Parathyroid adenoma (tissue), 2 donors: Measurements from ENCODE around the gene NIP7.

ENCODE experiments used
- H2AFZ ChIP-seq: fragments of 300-600 bp; sonication (generic); one replicate; pipeline ENCODE4 v1.7.0; 2017; ENCODE audit warnings: antibody characterized with exemption, mild to moderate bottlenecking
- H3K27ac ChIP-seq: fragments of 300-600 bp; sonication (generic); one replicate; pipeline ENCODE4 v1.7.0; 2017
- H3K27me3 ChIP-seq: fragments of 300-600 bp; sonication (generic); one replicate; pipeline ENCODE4 v1.7.0; 2017; ENCODE audit warnings: low read length; ENCODE audit not compliant: control insufficient read depth, insufficient read depth
- H3K36me3 ChIP-seq: fragments of 300-600 bp; sonication (generic); one replicate; pipeline ENCODE4 v1.7.0; 2017; ENCODE audit warnings: low read length; ENCODE audit not compliant: control insufficient read depth, insufficient read depth
- H3K4me1 ChIP-seq: fragments of 300-600 bp; sonication (generic); one replicate; pipeline ENCODE4 v1.7.0; 2017; ENCODE audit warnings: control low read depth
- H3K4me2 ChIP-seq: fragments of 300-600 bp; sonication (generic); one replicate; pipeline ENCODE4 v1.7.0; 2017; ENCODE audit warnings: low read length
- H3K4me3 ChIP-seq: fragments of 300-600 bp; sonication (generic); one replicate; pipeline ENCODE4 v1.7.0; 2017; ENCODE audit warnings: low read depth, low read length
- H3K79me2 ChIP-seq: fragments of 300-600 bp; sonication (generic); one replicate; pipeline ENCODE4 v1.7.0; 2017; ENCODE audit warnings: control low read depth
- H3K9ac ChIP-seq: fragments of 300-600 bp; sonication (generic); one replicate; pipeline ENCODE4 v1.7.0; 2017; ENCODE audit warnings: mild to moderate bottlenecking
- H3K9me3 ChIP-seq: fragments of 300-600 bp; sonication (generic); one replicate; pipeline ENCODE4 v1.7.0; 2017; ENCODE audit warnings: low read length; ENCODE audit not compliant: control insufficient read depth
- TF ChIP-seq, protein P1 (sequence below): fragments of 300-600 bp; sonication (generic); IDR thresholded peaks from one replicate; pipeline ENCODE4 v1.7.0; 2017; ENCODE audit warnings: antibody characterized with exemption, mild to moderate bottlenecking
- donor health status: primary hyperparathyroidism.

Gene NIP7

DNA sequence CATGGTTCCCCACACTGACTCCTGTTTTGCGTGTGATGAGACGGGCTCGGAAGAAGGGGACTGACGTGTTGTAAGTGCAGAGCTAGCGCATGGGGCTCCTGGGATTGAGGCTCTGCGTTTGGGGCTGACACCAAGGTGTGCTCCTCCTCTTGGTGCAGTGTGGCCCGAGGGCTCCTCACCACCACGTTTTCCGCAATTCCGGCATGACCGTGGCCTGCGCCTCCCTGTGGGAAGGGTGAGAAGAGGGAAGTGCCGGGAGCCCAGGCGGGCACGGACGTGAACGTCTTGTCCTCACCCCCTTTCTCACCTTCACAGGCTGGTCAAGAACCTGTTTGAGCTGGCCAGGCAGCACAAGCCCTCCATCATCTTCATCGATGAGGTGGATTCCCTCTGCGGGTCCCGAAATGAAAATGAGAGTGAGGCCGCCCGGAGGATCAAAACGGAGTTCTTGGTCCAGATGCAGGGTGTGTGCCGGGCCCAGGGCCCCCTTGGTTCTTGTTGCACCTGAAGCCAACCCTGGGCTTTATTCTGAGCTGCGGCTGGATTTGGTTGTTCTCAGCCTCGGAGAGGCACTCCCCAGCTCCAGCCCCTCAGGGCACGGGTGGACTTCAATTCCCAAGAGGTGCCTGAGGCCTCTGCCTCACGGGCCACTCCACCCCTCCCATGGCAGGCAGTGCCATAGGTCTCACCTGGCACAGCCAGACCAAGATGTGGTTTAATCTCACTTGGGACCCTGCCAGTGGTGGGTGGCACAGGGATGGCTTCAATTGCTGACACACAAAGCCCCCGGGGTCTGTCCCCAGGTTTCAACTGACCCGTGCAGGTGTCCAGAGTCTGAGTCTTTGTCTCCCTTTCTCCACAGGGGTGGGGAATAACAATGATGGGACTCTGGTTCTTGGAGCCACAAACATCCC, 19.5 kb upstream of the NIP7 start:
- H3K27ac ChIP-seq: no peak overlapping the region
- H3K4me2 ChIP-seq: no peak overlapping the region
- H3K4me1 ChIP-seq: peaks cover 3% of the 10 kb centered on the region
- no peaks in the 10 kb centered on the region for H3K27me3 ChIP-seq
- no peak overlapping the region for H2AFZ ChIP-seq
- H3K79me2 ChIP-seq: peaks cover 40% of the 10 kb centered on the region
- no peaks in the 10 kb centered on the region for H3K9me3 ChIP-seq
- H3K36me3 ChIP-seq: no peaks in the 10 kb centered on the region
- TF ChIP-seq, protein P1, sequence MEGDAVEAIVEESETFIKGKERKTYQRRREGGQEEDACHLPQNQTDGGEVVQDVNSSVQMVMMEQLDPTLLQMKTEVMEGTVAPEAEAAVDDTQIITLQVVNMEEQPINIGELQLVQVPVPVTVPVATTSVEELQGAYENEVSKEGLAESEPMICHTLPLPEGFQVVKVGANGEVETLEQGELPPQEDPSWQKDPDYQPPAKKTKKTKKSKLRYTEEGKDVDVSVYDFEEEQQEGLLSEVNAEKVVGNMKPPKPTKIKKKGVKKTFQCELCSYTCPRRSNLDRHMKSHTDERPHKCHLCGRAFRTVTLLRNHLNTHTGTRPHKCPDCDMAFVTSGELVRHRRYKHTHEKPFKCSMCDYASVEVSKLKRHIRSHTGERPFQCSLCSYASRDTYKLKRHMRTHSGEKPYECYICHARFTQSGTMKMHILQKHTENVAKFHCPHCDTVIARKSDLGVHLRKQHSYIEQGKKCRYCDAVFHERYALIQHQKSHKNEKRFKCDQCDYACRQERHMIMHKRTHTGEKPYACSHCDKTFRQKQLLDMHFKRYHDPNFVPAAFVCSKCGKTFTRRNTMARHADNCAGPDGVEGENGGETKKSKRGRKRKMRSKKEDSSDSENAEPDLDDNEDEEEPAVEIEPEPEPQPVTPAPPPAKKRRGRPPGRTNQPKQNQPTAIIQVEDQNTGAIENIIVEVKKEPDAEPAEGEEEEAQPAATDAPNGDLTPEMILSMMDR: no peak
- H3K9ac ChIP-seq: no peak overlapping the region
- no peak overlapping the region for H3K4me3 ChIP-seq

- Histone ChIP-seq H3K4me1 (peaks cover 5% of the 10 kb centered on the region), H2AFZ (no peak overlapping the region), H3K9me3 (no peaks in the 10 kb centered on the region), H3K27ac (no peak overlapping the region), H3K79me2 (peaks cover 34% of the 10 kb centered on the region), H3K4me3 (no peak overlapping the region), H3K36me3 (no peaks in the 10 kb centered on the region), H3K9ac (no peak overlapping the region), H3K27me3 (no peaks in the 10 kb centered on the region), H3K4me2 (no peak overlapping the region)
- TF ChIP-seq, protein P1: no peak
These were observed 18.9 kb upstream of the NIP7 start for GRCh38 chr16:69320740-69321073.

DNA sequence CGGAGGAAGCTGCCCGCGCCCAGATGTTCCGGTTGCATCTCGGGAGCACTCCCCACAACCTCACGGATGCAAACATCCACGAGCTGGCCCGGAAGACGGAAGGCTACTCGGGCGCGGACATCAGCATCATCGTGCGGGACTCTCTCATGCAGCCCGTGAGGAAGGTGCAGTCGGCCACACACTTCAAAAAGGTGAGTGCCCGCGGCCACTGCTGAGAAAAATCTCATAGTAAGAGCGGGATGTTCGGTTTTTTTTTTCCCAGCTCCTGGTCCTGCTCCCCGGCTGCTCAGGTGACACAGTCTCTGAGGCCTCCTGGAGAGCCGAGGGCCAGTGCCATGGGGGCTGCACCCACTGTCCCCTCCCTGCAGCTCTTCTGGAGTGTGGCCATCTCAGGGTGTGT, 18.5 kb upstream of the NIP7 start:
- no peaks in the 10 kb centered on the region for H3K9me3 ChIP-seq
- H3K4me1 ChIP-seq: peaks cover 9% of the 10 kb centered on the region
- H3K4me3 ChIP-seq: no peak overlapping the region
- no peak overlapping the region for H3K4me2 ChIP-seq
- TF ChIP-seq, protein P1: no peak
- H2AFZ ChIP-seq: no peak overlapping the region
- no peak overlapping the region for H3K9ac ChIP-seq
- H3K36me3 ChIP-seq: no peaks in the 10 kb centered on the region
- no peaks in the 10 kb centered on the region for H3K27me3 ChIP-seq
- peaks cover 30% of the 10 kb centered on the region for H3K79me2 ChIP-seq
- no peak overlapping the region for H3K27ac ChIP-seq

DNA sequence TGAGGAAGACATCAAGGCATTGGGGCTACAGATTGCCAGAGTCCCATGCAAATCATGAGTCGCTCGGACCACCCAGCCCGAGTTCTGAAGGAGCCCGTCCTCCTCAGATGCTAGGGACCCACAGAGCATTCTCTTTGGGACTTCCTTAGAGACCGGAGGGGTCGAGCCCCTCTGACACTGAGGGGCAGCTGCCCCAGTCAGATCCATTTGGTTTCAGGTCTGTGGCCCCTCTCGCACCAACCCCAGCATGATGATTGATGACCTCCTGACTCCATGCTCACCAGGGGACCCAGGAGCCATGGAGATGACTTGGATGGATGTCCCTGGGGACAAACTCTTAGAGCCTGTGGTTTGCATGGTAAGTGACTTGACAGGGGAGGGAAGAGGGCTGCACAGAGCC, 17.2 kb upstream of the NIP7 start:
- no peak overlapping the region for H2AFZ ChIP-seq
- peaks cover 15% of the 10 kb centered on the region for H3K4me1 ChIP-seq
- H3K9me3 ChIP-seq: no peaks in the 10 kb centered on the region
- H3K4me2 ChIP-seq: no peak overlapping the region
- H3K9ac ChIP-seq: no peak overlapping the region
- peaks cover 23% of the 10 kb centered on the region for H3K79me2 ChIP-seq
- TF ChIP-seq, protein P1: no peak
- no peak overlapping the region for H3K27ac ChIP-seq
- no peaks in the 10 kb centered on the region for H3K27me3 ChIP-seq
- no peak overlapping the region for H3K4me3 ChIP-seq
- H3K36me3 ChIP-seq: no peaks in the 10 kb centered on the region

- no peaks in the 10 kb centered on the region for H3K36me3 ChIP-seq
- H3K27ac ChIP-seq: no peak overlapping the region
- H3K27me3 ChIP-seq: no peaks in the 10 kb centered on the region
- H2AFZ ChIP-seq: no peak overlapping the region
- H3K9me3 ChIP-seq: no peaks in the 10 kb centered on the region
- no peak overlapping the region for H3K9ac ChIP-seq
- H3K4me1 ChIP-seq: peaks cover 18% of the 10 kb centered on the region
- peaks cover 25% of the 10 kb centered on the region for H3K79me2 ChIP-seq
- H3K4me2 ChIP-seq: no peak overlapping the region
- TF ChIP-seq, protein P1: no peak
- no peak overlapping the region for H3K4me3 ChIP-seq
These were observed 16.2 kb upstream of the NIP7 start for GRCh38 chr16:69323415-69323814.
